Skin of body (tissue), 2 donors: ENCODE data around the gene SERPINA9. TPM values are rescaled to one million over a fixed set of nuclear protein-coding genes. Genes with fewer than 3 reads are reported as not detected.
"Not testable (repeated sequence)": the region's sequence is repeated elsewhere in the genome, so short reads cannot be mapped to it uniquely, and the experiment has no call there.

Experiments used
- DNase-seq: peaks from one replicate; lab custom pipeline; 2025; lab: John Stamatoyannopoulos, UW
- total RNA-seq: library from RNA; depleted of rRNA; stranded (reverse); fragments of >200 nt; gene quantifications from one replicate; pipeline ENCODE4 v1.2.3, GENCODE V29; 2014

Gene SERPINA9
- total RNA-seq = 3.3 TPM

- no peak for DNase-seq
Observed at GRCh38 chr14:94476023-94476422, at the start of gene SERPINA9. Gene SERPINA9 (minus strand): TSS chr14:94476197. CDS start chr14:94469840, 6,357 bp downstream.

GRCh38 chr14:94524093-94524492, 48.1 kb upstream of the SERPINA9 start:
- no peak for DNase-seq

DNA sequence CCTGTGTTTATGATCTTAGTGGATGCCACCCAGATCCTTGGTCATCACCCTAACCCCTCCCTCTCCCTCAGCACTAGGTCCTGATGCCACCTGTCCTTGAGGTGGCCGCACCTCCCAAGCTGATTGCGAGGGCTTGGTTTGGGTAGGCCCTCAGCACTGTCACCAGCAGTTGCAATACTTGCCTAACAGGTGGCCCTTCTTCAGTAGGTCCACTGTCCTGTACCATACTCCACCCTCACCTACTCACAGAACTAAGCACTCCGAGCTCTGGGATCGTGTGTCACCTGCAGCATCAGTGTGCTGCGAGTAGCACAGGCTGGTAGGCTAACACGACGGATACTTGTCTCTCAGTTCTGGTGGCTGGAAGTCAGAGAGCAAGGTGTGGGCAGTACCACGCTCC, 47.3 kb upstream of the SERPINA9 start:
- no peak for DNase-seq

DNA sequence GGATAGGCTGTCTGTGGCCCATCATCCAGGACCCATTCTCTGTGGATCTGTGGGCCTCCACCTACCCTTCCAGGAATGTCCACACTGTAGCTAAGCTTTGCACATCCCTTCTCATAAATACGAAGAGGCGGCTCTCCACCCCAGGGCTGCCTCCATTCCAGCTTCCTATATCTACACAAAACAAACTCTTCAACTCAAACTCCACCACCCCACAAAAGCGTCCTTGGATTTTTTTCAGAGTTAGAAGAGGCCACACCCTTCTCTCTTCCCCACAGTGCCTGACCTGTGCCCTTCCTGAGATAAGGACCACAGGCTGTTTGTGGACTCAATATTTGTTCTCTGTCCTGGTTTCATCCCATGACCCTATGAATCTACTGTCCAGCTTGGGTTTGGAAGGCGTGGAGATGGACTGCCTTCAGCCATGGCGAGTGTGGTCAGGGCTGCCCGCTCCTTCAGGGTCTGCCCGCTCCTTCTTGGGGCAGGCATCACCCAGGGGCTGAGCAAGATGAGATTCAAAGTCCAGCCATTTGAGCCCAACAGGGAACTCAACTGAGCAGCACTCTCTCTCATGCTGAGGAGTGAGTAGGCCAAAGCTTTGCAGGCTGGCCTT, 46.2 kb upstream of the SERPINA9 start:
- DNase-seq = no peak

DNA sequence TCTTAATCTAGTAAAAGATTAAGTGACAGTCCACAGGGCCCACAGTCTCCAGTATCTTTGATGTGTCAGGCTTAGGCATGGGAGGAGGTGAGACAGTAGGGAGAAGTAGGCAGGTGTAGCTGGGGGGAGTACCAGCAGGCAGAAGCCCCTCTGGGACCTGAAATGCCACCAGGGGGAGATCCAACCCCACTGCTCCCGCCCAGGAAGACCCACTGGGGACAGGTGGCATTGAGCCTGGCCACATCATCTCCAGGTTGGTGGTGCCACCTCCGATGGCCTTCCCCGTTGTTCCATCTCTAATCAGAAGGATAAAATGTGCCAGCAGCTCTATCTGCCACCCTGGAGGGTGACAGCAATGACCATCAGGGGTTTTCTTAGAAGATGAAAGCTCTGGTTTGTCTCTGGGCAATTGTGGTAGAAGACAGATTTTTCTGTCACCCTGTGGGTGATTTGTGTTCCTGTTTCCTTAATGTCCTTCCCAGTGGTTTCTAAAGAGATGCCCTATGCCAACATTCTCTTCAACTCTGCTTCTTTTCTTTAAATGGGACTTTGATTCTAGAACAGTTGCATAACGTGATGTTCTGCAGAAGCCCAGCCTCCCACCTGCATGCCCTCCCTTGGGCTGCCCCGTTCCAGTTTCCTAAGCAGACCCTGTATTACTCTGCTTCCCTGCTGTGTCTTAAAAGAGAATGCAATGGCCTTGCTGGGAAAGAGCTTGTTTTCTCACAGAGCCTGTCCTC, 45.5 kb upstream of the SERPINA9 start:
- DNase-seq = no peak

DNA sequence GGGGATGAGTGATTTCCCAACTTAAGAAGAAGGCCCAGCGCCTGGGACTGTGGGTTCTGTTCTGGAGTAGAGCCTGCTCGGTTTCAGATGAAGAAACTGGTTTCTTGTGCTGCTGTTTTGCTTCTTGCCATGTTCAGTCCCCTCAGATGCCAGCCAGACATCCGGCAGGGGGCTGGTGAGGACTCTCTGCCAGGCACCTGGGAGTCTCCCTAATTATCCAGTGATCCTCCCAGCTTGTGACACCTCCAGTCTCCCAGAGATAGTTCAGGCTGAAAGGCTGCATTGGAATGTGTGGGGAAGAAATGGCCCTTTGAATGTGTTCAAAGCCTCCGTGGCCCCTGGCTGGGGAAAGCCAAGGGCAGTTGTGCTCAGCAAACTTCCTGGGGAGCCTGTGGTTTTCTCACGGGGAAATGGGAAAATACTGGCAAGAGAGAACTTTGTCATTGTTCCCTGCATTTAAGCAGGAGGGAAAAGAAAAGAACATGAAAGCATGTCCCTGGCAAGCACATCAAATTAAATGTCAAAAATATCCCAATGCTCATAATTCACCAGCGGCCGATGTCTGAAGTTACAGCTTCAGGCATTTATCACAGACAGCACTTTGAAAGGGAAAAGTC, 41.8 kb upstream of the SERPINA9 start:
- DNase-seq = no peak

DNA sequence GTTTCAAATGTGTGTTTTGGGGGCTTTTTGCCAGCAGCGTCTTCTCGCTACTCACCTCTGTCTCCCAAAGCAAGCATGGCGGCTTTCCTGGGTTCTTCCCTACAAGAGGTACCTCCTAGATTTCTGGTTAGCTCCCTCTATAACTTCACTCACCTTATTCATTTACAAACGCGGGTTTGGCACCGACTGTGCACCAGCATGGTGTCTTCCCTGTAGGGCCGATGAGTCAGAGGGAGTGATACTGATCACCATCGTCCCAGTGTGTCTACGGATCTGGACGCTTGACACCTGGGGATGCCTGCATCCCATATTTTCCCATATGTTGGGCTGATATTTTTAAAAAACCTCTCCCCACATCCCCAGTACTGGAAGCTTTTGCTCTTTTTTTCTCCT, 41.2 kb upstream of the SERPINA9 start:
- DNase-seq = no peak

GRCh38 chr14:94515856-94516255, 39.9 kb upstream of the SERPINA9 start:
- DNase-seq = no peak

GRCh38 chr14:94515426-94515825, 39.4 kb upstream of the SERPINA9 start:
- no peak for DNase-seq

- DNase-seq = no peak
Observed at GRCh38 chr14:94514351-94514750, 38.4 kb upstream of the SERPINA9 start.

DNA sequence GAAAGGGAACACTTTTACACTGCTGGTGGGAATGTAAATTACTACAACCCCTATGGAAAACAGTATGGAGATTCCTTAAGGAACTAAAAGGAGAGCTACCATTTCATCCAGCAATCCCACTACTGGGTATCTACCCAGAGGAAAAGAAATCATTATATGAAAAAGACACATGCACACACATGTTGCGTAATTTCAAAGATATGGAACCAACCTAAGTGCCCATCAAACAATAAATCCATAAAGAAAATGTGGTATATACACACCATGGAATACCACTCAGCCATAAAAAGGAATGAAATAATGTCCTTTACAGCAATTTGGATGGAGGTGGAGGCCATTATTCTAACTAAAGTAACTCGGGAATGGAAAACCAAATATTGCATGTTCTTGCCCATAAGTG, 34.5 kb upstream of the SERPINA9 start:
- DNase-seq = not testable (repeated sequence)

GRCh38 chr14:94509356-94509755, 33.4 kb upstream of the SERPINA9 start, which contains the start of gene SERPINA12:
Gene SERPINA12 (minus strand): TSS chr14:94509469. CDS start chr14:94498397, 11,072 bp downstream.
- DNase-seq = no peak

DNA sequence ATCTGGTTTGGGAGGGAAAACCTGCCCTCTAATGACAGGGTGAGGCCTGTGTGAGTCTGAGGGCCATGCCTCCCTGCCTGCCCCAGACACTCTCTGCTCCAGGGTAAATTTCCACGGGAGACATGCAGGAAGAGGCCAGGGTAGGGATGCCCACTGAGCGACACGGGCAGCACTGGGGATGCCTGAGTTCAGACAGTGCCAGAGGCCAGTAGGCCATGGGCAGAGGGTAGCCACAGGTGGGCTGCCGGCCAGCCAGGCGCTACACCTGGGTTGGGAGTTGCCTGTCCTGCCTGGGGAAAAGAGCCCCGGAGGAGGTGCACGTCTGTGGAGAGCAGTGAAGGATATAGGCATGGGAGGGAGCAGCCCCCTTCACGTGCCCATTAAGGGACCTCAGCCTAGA, 29.6 kb upstream of the SERPINA9 start:
- DNase-seq = no peak

DNA sequence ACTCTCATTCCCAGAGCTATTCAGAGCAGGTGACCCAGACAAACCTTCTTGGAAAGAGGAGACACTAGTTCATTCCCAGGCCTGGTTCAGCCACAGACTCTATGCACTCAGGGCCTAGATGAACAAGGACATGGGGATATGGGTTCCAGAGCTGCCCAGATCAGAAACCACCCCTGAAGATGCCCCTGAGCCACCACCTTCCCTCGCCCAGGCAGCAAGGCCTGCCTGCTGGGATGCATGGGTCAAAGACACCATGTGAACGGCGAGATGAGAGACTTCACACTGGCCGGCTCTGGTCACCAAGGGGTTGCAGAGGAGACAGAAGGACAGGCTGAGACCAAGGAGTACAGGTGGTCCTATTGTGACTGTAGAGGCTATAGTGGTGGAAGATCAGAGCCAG, 29.2 kb upstream of the SERPINA9 start:
- DNase-seq = no peak

DNA sequence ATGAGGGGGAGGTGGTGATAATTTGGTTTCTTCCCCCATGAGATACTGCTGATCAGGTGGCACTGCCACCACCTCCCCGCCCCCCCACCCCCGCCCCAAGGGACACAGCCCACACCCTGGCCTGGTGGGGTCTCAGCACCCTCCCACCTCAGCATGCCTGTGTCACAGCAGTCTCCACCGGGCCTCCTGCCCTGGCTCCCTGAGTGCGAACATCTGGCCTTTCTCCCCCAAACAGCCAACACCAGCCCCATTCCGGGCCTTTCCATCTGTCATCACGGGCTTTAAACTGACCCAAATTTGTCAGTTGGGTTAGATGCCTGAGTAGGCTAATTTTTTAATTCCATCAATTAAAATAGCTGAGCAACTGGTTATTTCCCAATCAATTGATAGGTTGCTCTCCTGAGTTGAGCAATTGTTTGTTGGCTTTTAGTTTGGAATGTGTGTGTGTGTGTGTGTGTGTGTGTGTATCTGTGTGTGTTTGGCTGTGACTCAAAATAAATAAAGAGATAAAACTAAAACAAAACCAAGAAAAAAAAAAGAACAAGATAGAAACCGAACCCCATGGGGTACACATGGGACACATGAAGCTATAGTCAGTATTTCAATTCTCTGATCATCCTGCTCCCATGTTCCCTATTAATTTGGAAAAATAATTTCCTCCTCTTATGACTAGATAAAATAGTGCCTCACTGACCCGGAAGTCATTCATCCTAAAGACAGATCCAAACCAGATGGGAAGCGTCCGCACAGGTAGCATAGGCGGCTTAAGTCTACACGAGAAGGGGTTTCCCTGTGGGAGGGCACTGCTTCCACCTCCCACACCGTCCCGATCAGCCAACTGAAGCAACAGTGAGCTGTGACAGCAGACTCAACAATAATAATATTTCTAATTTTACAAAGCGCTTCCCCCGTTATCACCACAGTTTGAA, 25.9 kb upstream of the SERPINA9 start:
- DNase-seq = no peak

GRCh38 chr14:94500264-94500663, 24.3 kb upstream of the SERPINA9 start:
- DNase-seq = no peak

DNA sequence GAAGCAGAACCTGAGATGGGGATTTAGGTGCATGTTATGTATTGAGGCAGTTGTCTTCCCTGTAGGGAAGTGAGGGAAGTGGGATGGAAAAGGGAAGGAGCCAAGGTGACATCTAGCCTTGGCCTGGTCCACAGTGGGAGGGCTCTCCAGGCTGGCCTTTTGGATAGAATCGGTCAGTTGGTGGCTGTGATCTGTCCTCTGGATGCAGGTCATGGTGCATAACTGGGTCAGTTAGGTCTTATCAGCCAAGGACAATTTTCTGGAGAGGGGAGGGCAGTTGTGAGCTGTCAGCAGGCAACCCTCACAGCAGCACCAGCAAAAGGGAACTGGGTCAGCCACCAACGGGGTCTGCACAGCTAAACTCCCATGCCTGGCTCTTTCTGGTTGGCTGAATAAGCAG, 23.7 kb upstream of the SERPINA9 start:
- no peak for DNase-seq

- no peak for DNase-seq
Observed at GRCh38 chr14:94498215-94498614, 22.2 kb upstream of the SERPINA9 start.

DNA sequence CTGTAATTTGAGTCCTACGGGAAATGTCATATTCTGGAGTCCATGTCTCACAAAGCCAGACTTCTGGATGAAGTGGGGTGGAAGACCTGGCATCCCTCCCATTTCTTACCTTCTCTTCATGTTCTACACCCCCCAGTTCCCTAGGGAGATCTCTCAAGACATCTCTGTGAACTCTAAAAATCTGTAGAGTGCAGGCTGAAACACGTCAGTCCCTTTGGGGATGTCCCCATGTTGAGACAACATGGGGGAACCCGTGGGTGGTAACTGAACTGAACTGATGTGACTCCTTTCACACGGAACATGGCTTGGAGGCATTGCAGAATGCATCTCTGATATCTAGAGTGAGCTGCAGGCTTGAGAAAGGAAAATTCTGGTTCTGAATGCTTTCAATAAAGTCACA, 18.1 kb upstream of the SERPINA9 start:
- DNase-seq = no peak

- DNase-seq = no peak
Observed at GRCh38 chr14:94491511-94491910, 15.5 kb upstream of the SERPINA9 start.

DNA sequence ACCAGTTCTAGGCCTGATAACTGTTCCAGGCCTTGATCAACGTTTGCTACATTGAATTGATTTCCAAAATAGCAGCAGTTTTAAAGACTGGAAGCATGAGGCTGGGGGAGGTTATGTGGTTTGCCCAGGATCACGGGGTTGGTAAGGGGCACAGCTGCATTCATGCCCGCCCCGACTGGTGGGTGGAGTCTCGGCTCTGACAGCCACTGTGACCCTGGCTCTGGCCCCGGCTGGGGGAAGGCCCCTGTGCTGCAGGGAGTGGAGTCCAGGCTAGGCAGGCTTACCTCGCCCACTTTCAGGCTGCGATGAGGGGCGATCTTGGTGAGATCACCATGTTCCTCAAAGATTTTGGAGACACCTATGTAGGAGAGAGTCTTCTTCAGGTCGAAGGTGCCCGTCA, 13.3 kb upstream of the SERPINA9 start:
- no peak for DNase-seq

- no peak for DNase-seq
Observed at GRCh38 chr14:94486883-94487282, 10.9 kb upstream of the SERPINA9 start.
